Measurements from ENCODE around the gene STX3.

STX3 gene

DNA sequence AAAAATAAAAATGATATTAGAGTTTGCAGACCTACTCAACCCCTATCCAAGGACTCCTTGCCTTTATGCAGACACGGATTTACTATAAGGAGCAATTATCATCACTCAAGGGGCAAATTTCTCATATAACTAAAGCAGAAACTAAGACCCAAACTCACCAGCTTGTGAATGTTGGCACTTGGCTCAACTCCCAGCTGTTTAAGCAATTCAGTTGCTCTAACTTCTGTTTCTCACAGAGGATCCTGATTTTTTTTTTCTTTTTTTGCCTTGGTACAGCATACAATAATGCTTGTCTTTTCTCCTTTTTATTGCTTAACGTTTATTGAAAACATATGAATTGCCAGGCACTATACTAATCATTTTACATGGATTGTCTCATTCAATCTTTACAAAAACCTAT, 99.7 kb downstream of the STX3 start:
- H3K27ac ChIP-seq: no peak overlapping the region
- TF ChIP-seq, protein P1, sequence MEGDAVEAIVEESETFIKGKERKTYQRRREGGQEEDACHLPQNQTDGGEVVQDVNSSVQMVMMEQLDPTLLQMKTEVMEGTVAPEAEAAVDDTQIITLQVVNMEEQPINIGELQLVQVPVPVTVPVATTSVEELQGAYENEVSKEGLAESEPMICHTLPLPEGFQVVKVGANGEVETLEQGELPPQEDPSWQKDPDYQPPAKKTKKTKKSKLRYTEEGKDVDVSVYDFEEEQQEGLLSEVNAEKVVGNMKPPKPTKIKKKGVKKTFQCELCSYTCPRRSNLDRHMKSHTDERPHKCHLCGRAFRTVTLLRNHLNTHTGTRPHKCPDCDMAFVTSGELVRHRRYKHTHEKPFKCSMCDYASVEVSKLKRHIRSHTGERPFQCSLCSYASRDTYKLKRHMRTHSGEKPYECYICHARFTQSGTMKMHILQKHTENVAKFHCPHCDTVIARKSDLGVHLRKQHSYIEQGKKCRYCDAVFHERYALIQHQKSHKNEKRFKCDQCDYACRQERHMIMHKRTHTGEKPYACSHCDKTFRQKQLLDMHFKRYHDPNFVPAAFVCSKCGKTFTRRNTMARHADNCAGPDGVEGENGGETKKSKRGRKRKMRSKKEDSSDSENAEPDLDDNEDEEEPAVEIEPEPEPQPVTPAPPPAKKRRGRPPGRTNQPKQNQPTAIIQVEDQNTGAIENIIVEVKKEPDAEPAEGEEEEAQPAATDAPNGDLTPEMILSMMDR (conservative IDR thresholded peaks at IDR 0.05): no peak
- TF ChIP-seq ZFX (IDR thresholded peaks at IDR 0.05): no peak
